ENCODE measurements around the gene DNASE2.
"Not testable (repeated sequence)": the region's sequence is repeated elsewhere in the genome, so short reads cannot be mapped to it uniquely, and the experiment has no call there.

The DNASE2 gene

GRCh38 chr19:12912571-12912970 is 31.3 kb upstream of the DNASE2 start:
- Histone ChIP-seq H3K27me3 (ENCODE audit: control insufficient read depth in 5 of 5, insufficient read depth in 4 of 5, low read length in 5 of 5) (no peaks in the 10 kb centered on the region), H3K9ac (ENCODE audit: low read length in 5 of 5) (peak overlapping the region in 3 of 5 donors; percentile 16 to 48 (median 26)), H3K9me3 (ENCODE audit: control insufficient read depth in 5 of 5, low read length in 5 of 5) (no peaks in the 10 kb centered on the region), H3K27ac (ENCODE audit: low read depth, low read length) (no peak overlapping the region), H3K4me3 (ENCODE audit: low read depth in 1 of 5, low read length in 5 of 5) (peak overlapping the region in 4 of 5 donors; percentile 34 to 49 (median 40)), H3K4me1 (ENCODE audit: control insufficient read depth in 5 of 5, insufficient read depth in 5 of 5, low read length in 5 of 5) (peaks cover 4 to 23% (median 22%) of the 10 kb centered on the region in 5 donors), H3K36me3 (ENCODE audit: control insufficient read depth in 5 of 5, insufficient read depth in 5 of 5, low read length in 5 of 5) (no peaks in the 10 kb centered on the region)

GRCh38 chr19:12907166-12907565 is 25.9 kb upstream of the DNASE2 start:
- Histone ChIP-seq H3K9me3 (ENCODE audit: control insufficient read depth in 5 of 5, low read length in 5 of 5) (no peaks in the 10 kb centered on the region), H3K27ac (ENCODE audit: low read depth, low read length) (no peak overlapping the region), H3K4me1 (ENCODE audit: control insufficient read depth in 5 of 5, insufficient read depth in 5 of 5, low read length in 5 of 5) (peaks cover 0 to 2% (median under 1%) of the 10 kb centered on the region in 5 donors), H3K36me3 (ENCODE audit: control insufficient read depth in 5 of 5, insufficient read depth in 5 of 5, low read length in 5 of 5) (peaks cover 0 to 3% (median 0%) of the 10 kb centered on the region in 5 donors), H3K4me3 (ENCODE audit: low read depth in 1 of 5, low read length in 5 of 5) (no peak overlapping the region), H3K27me3 (ENCODE audit: control insufficient read depth in 5 of 5, insufficient read depth in 4 of 5, low read length in 5 of 5) (no peaks in the 10 kb centered on the region), H3K9ac (ENCODE audit: low read length in 5 of 5) (no peak overlapping the region)

GRCh38 chr19:12899891-12900518 is 18.8 kb upstream of the DNASE2 start:
- Histone ChIP-seq H3K36me3 (ENCODE audit: control insufficient read depth in 5 of 5, insufficient read depth in 5 of 5, low read length in 5 of 5) (peaks cover 0 to 37% (median 34%) of the 10 kb centered on the region in 5 donors), H3K27ac (ENCODE audit: low read depth, low read length) (no peak overlapping the region), H3K27me3 (ENCODE audit: control insufficient read depth in 5 of 5, insufficient read depth in 4 of 5, low read length in 5 of 5) (no peaks in the 10 kb centered on the region), H3K9me3 (ENCODE audit: control insufficient read depth in 5 of 5, low read length in 5 of 5) (no peaks in the 10 kb centered on the region), H3K9ac (ENCODE audit: low read length in 5 of 5) (no peak overlapping the region), H3K4me3 (ENCODE audit: low read depth in 1 of 5, low read length in 5 of 5) (no peak overlapping the region), H3K4me1 (ENCODE audit: control insufficient read depth in 5 of 5, insufficient read depth in 5 of 5, low read length in 5 of 5) (no peaks in the 10 kb centered on the region)

- H3K36me3 ChIP-seq (ENCODE audit: control insufficient read depth in 5 of 5, insufficient read depth in 5 of 5, low read length in 5 of 5), result peaks cover 0 to 57% (median 51%) of the 10 kb centered on the region in 5 donors
- H3K27ac ChIP-seq (ENCODE audit: low read depth, low read length), result no peak overlapping the region
- H3K9me3 ChIP-seq (ENCODE audit: control insufficient read depth in 5 of 5, low read length in 5 of 5), result no peaks in the 10 kb centered on the region
Observed at GRCh38 chr19:12896460-12896859, 15.2 kb upstream of the DNASE2 start.

GRCh38 chr19:12893582-12893981 is 12.3 kb upstream of the DNASE2 start:
- Histone ChIP-seq H3K4me1 (ENCODE audit: control insufficient read depth in 5 of 5, insufficient read depth in 5 of 5, low read length in 5 of 5) (peaks cover 0 to 19% (median 17%) of the 10 kb centered on the region in 5 donors), H3K9me3 (ENCODE audit: control insufficient read depth in 5 of 5, low read length in 5 of 5) (no peaks in the 10 kb centered on the region), H3K9ac (ENCODE audit: low read length in 5 of 5) (no peak overlapping the region), H3K27me3 (ENCODE audit: control insufficient read depth in 5 of 5, insufficient read depth in 4 of 5, low read length in 5 of 5) (no peaks in the 10 kb centered on the region), H3K27ac (ENCODE audit: low read depth, low read length) (no peak overlapping the region), H3K4me3 (ENCODE audit: low read depth in 1 of 5, low read length in 5 of 5) (no peak overlapping the region), H3K36me3 (ENCODE audit: control insufficient read depth in 5 of 5, insufficient read depth in 5 of 5, low read length in 5 of 5) (peaks cover 0 to 44% (median 39%) of the 10 kb centered on the region in 5 donors)

More at GRCh38 chr19:12896460-12896859, 15.2 kb upstream of the DNASE2 start:
- no peaks in the 10 kb centered on the region for H3K27me3 ChIP-seq (ENCODE audit: control insufficient read depth in 5 of 5, insufficient read depth in 4 of 5, low read length in 5 of 5)
- H3K4me1 ChIP-seq (ENCODE audit: control insufficient read depth in 5 of 5, insufficient read depth in 5 of 5, low read length in 5 of 5), result peaks cover 0 to 9% (median 7%) of the 10 kb centered on the region in 5 donors
- H3K4me3 ChIP-seq (ENCODE audit: low read depth in 1 of 5, low read length in 5 of 5), result no peak overlapping the region
- no peak overlapping the region for H3K9ac ChIP-seq (ENCODE audit: low read length in 5 of 5)

- Histone ChIP-seq H3K27me3 (ENCODE audit: control insufficient read depth in 5 of 5, insufficient read depth in 4 of 5, low read length in 5 of 5) (peaks cover 0 to 6% (median 0%) of the 10 kb centered on the region in 5 donors), H3K4me1 (ENCODE audit: control insufficient read depth in 5 of 5, insufficient read depth in 5 of 5, low read length in 5 of 5) (peaks cover 0 to 19% (median 17%) of the 10 kb centered on the region in 5 donors), H3K36me3 (ENCODE audit: control insufficient read depth in 5 of 5, insufficient read depth in 5 of 5, low read length in 5 of 5) (peaks cover 0 to 29% (median 25%) of the 10 kb centered on the region in 5 donors), H3K9ac (ENCODE audit: low read length in 5 of 5) (peak overlapping the region in 4 of 5 donors; percentile 72 to 90 (median 81)), H3K9me3 (ENCODE audit: control insufficient read depth in 5 of 5, low read length in 5 of 5) (no peaks in the 10 kb centered on the region), H3K27ac (ENCODE audit: low read depth, low read length) (peak overlapping the region; percentile 37), H3K4me3 (ENCODE audit: low read depth in 1 of 5, low read length in 5 of 5) (peak overlapping the region; percentile 76 to 97 (median 88))
Observed at GRCh38 chr19:12891553-12892021, 10.3 kb upstream of the DNASE2 start.

GRCh38 chr19:12890787-12891552 is 9.7 kb upstream of the DNASE2 start, which contains the start of gene GCDH:
GCDH (plus strand) TSS chr19:12891160; CDS start chr19:12891305, 145 bp downstream.
- Histone ChIP-seq H3K4me1 (ENCODE audit: control insufficient read depth in 5 of 5, insufficient read depth in 5 of 5, low read length in 5 of 5) (peaks cover 0 to 20% (median 17%) of the 10 kb centered on the region in 5 donors), H3K36me3 (ENCODE audit: control insufficient read depth in 5 of 5, insufficient read depth in 5 of 5, low read length in 5 of 5) (peaks cover 0 to 22% (median 18%) of the 10 kb centered on the region in 5 donors), H3K27me3 (ENCODE audit: control insufficient read depth in 5 of 5, insufficient read depth in 4 of 5, low read length in 5 of 5) (peaks cover 0 to 11% (median under 1%) of the 10 kb centered on the region in 5 donors), H3K4me3 (ENCODE audit: low read depth in 1 of 5, low read length in 5 of 5) (peak within 1 kb of the TSS; percentile 76 to 97 (median 88)), H3K9ac (ENCODE audit: low read length in 5 of 5) (peak within 1 kb of the TSS; percentile 38 to 90 (median 73)), H3K27ac (ENCODE audit: low read depth, low read length) (peak within 1 kb of the TSS; percentile 37), H3K9me3 (ENCODE audit: control insufficient read depth in 5 of 5, low read length in 5 of 5) (no peaks in the 10 kb centered on the region)

- peak overlapping the region; percentile 37 to 94 (median 56) for H3K4me3 ChIP-seq (ENCODE audit: low read depth in 1 of 5, low read length in 5 of 5)
- peak overlapping the region; percentile 37 for H3K27ac ChIP-seq (ENCODE audit: low read depth, low read length)
- peaks cover 0 to 26% (median 23%) of the 10 kb centered on the region in 5 donors for H3K4me1 ChIP-seq (ENCODE audit: control insufficient read depth in 5 of 5, insufficient read depth in 5 of 5, low read length in 5 of 5)
- H3K27me3 ChIP-seq (ENCODE audit: control insufficient read depth in 5 of 5, insufficient read depth in 4 of 5, low read length in 5 of 5), result peaks cover 0 to 15% (median 2%) of the 10 kb centered on the region in 5 donors
- not testable (repeated sequence) for H3K9ac ChIP-seq (ENCODE audit: low read length in 5 of 5); H3K9me3 ChIP-seq (ENCODE audit: control insufficient read depth in 5 of 5, low read length in 5 of 5)
- H3K36me3 ChIP-seq (ENCODE audit: control insufficient read depth in 5 of 5, insufficient read depth in 5 of 5, low read length in 5 of 5), result peaks cover 0 to 20% (median 18%) of the 10 kb centered on the region in 5 donors
Observed at GRCh38 chr19:12890299-12890786, 9.1 kb upstream of the DNASE2 start.

- Histone ChIP-seq H3K9ac (ENCODE audit: low read length in 5 of 5) (no peak overlapping the region), H3K36me3 (ENCODE audit: control insufficient read depth in 5 of 5, insufficient read depth in 5 of 5, low read length in 5 of 5) (peaks cover 0 to under 1% (median 0%) of the 10 kb centered on the region in 5 donors), H3K27me3 (ENCODE audit: control insufficient read depth in 5 of 5, insufficient read depth in 4 of 5, low read length in 5 of 5) (peaks cover 6 to 26% (median 9%) of the 10 kb centered on the region in 5 donors), H3K4me1 (ENCODE audit: control insufficient read depth in 5 of 5, insufficient read depth in 5 of 5, low read length in 5 of 5) (peaks cover 0 to 33% (median 30%) of the 10 kb centered on the region in 5 donors), H3K9me3 (ENCODE audit: control insufficient read depth in 5 of 5, low read length in 5 of 5) (peaks cover 5 to 17% (median 10%) of the 10 kb centered on the region in 5 donors), H3K27ac (ENCODE audit: low read depth, low read length) (no peak overlapping the region), H3K4me3 (ENCODE audit: low read depth in 1 of 5, low read length in 5 of 5) (no peak overlapping the region)
Observed at GRCh38 chr19:12888006-12888603, 6.9 kb upstream of the DNASE2 start.
